ENCODE measurements around the gene DYNLT2. TPM values are rescaled to one million over a fixed set of nuclear protein-coding genes. Genes with fewer than 3 reads are reported as not detected.

DYNLT2 gene
- total and polyA plus RNA-seq, 2 of the 13 experiments (the other 11 are each of a cell fraction or from before 2014, with no cell fraction given) = 2.1 to 4.3 TPM

DNA sequence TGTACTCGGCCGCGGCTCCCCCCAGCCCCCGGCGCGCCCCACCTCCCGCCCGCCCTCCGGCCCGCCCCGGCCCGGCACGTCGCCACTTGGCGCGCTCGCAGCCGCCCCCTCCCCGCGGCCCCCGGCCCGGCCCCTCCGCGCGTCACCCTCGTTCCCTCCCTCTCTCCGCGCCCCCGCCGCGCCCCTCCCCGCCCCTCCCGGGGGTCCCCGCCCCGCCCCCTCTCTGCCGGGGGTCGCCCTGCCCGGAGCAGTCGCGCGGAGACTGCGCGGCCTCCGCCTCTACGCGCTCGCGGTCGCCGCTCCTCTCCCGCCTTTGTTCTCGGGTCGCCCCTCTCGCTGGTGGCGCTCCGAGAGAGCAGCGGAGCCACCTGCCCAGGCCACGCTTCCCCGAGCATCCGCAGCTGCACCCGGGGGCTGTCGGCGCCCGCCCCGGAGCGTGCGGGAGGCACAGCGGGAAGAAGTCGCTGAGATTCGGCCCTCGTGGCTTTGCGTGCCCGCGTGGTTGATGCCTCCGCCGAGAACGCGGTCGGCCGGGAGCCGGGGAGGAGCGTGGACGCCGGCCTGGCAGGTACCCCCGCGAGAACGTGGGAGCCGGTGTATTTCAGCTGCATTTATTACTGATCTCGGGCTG is 26.8 kb downstream of the DYNLT2 start, which contains the start of gene PHF10 (continued):
- TF ChIP-seq ZNF253 (CRISPR knock-in tag; IDR thresholded peaks at IDR 0.05; ENCODE audit: borderline replicate concordance) = peak; percentile 96
- TF ChIP-seq KDM2A (CRISPR knock-in tag; IDR thresholded peaks at IDR 0.05; ENCODE audit: borderline replicate concordance, low read depth) = peak; percentile 89
- TF ChIP-seq, protein P1, sequence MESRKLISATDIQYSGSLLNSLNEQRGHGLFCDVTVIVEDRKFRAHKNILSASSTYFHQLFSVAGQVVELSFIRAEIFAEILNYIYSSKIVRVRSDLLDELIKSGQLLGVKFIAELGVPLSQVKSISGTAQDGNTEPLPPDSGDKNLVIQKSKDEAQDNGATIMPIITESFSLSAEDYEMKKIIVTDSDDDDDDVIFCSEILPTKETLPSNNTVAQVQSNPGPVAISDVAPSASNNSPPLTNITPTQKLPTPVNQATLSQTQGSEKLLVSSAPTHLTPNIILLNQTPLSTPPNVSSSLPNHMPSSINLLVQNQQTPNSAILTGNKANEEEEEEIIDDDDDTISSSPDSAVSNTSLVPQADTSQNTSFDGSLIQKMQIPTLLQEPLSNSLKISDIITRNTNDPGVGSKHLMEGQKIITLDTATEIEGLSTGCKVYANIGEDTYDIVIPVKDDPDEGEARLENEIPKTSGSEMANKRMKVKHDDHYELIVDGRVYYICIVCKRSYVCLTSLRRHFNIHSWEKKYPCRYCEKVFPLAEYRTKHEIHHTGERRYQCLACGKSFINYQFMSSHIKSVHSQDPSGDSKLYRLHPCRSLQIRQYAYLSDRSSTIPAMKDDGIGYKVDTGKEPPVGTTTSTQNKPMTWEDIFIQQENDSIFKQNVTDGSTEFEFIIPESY (CRISPR knock-in tag; IDR thresholded peaks at IDR 0.05) = 0 out of 2 replicates have a peak, but pooled peaks have one; percentile 35
- TF ChIP-seq, protein P2, sequence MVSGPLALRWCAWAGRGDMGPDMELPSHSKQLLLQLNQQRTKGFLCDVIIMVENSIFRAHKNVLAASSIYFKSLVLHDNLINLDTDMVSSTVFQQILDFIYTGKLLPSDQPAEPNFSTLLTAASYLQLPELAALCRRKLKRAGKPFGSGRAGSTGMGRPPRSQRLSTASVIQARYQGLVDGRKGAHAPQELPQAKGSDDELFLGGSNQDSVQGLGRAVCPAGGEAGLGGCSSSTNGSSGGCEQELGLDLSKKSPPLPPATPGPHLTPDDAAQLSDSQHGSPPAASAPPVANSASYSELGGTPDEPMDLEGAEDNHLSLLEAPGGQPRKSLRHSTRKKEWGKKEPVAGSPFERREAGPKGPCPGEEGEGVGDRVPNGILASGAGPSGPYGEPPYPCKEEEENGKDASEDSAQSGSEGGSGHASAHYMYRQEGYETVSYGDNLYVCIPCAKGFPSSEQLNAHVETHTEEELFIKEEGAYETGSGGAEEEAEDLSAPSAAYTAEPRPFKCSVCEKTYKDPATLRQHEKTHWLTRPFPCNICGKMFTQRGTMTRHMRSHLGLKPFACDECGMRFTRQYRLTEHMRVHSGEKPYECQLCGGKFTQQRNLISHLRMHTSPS (CRISPR knock-in tag; IDR thresholded peaks at IDR 0.05; ENCODE audit: low read depth) = peak; percentile 73
- TF ChIP-seq, protein P3, sequence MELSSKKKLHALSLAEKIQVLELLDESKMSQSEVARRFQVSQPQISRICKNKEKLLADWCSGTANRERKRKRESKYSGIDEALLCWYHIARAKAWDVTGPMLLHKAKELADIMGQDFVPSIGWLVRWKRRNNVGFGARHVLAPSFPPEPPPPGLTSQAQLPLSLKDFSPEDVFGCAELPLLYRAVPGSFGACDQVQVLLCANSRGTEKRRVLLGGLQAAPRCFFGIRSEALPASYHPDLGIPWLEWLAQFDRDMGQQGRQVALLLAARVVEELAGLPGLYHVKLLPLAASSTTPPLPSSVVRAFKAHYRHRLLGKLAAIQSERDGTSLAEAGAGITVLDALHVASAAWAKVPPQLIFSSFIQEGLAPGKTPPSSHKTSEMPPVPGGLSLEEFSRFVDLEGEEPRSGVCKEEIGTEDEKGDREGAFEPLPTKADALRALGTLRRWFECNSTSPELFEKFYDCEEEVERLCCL (CRISPR knock-in tag; IDR thresholded peaks at IDR 0.05; ENCODE audit: borderline replicate concordance) = no peak
- TF ChIP-seq, protein P4, sequence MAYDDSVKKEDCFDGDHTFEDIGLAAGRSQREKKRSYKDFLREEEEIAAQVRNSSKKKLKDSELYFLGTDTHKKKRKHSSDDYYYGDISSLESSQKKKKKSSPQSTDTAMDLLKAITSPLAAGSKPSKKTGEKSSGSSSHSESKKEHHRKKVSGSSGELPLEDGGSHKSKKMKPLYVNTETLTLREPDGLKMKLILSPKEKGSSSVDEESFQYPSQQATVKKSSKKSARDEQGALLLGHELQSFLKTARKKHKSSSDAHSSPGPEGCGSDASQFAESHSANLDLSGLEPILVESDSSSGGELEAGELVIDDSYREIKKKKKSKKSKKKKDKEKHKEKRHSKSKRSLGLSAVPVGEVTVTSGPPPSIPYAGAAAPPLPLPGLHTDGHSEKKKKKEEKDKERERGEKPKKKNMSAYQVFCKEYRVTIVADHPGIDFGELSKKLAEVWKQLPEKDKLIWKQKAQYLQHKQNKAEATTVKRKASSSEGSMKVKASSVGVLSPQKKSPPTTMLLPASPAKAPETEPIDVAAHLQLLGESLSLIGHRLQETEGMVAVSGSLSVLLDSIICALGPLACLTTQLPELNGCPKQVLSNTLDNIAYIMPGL (CRISPR knock-in tag; IDR thresholded peaks at IDR 0.05; ENCODE audit: borderline replicate concordance in 1 of 2, low read depth in 1 of 2) = peak in 1 of 2 experiments; percentile 88; a peak in 1 of 4 replicates
- no peak for TF ChIP-seq MEF2D (CRISPR knock-in tag; IDR thresholded peaks at IDR 0.05)
- TF ChIP-seq PCBP2 (optimal IDR thresholded peaks at IDR 0.05; ENCODE audit: low read depth, low read length, poor library complexity, severe bottlenecking) = no peak
- TF ChIP-seq ZNF737 (CRISPR knock-in tag; IDR thresholded peaks at IDR 0.05; ENCODE audit: borderline replicate concordance) = no peak
- TF ChIP-seq MAFF (IDR thresholded peaks at IDR 0.05; ENCODE audit: low read depth, low read length) = no peak
- no peak; a peak in 1 of 4 replicates for TF ChIP-seq EP300 (IDR thresholded peaks at IDR 0.05; ENCODE audit: low read depth in 2 of 2, low read length in 2 of 2)
- TF ChIP-seq EP300 (CRISPR knock-in tag; IDR thresholded peaks at IDR 0.05; ENCODE audit: borderline replicate concordance) = no peak; the same call in none of the 2 replicates
- TF ChIP-seq, protein P5, sequence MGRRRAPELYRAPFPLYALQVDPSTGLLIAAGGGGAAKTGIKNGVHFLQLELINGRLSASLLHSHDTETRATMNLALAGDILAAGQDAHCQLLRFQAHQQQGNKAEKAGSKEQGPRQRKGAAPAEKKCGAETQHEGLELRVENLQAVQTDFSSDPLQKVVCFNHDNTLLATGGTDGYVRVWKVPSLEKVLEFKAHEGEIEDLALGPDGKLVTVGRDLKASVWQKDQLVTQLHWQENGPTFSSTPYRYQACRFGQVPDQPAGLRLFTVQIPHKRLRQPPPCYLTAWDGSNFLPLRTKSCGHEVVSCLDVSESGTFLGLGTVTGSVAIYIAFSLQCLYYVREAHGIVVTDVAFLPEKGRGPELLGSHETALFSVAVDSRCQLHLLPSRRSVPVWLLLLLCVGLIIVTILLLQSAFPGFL (CRISPR knock-in tag; IDR thresholded peaks at IDR 0.05) = no peak
- TF ChIP-seq, protein P6, sequence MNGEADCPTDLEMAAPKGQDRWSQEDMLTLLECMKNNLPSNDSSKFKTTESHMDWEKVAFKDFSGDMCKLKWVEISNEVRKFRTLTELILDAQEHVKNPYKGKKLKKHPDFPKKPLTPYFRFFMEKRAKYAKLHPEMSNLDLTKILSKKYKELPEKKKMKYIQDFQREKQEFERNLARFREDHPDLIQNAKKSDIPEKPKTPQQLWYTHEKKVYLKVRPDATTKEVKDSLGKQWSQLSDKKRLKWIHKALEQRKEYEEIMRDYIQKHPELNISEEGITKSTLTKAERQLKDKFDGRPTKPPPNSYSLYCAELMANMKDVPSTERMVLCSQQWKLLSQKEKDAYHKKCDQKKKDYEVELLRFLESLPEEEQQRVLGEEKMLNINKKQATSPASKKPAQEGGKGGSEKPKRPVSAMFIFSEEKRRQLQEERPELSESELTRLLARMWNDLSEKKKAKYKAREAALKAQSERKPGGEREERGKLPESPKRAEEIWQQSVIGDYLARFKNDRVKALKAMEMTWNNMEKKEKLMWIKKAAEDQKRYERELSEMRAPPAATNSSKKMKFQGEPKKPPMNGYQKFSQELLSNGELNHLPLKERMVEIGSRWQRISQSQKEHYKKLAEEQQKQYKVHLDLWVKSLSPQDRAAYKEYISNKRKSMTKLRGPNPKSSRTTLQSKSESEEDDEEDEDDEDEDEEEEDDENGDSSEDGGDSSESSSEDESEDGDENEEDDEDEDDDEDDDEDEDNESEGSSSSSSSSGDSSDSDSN (CRISPR knock-in tag; IDR thresholded peaks at IDR 0.05) = peak; percentile 96
- no peak; the same call in 1 of the 2 replicates for TF ChIP-seq KDM5A (IDR thresholded peaks at IDR 0.05; ENCODE audit: borderline replicate concordance, low read length)

All from HepG2 (cell line).